IPS-18a (cell line): ENCODE results near the gene DAAM1.

Source experiments
- H3K27ac ChIP-seq: one replicate; pipeline ENCODE4 v1.5.1; 2013; ENCODE audit warnings: low read length
- H3K27me3 ChIP-seq: one replicate; pipeline ENCODE4 v1.6.1; 2013; ENCODE audit warnings: mild to moderate bottlenecking, low read length; ENCODE audit not compliant: control insufficient read depth, insufficient read depth
- H3K36me3 ChIP-seq: one replicate; pipeline ENCODE4 v1.6.1; 2013; ENCODE audit warnings: low read depth, low read length; ENCODE audit not compliant: control insufficient read depth
- H3K4me1 ChIP-seq: one replicate; pipeline ENCODE4 v1.6.1; 2013; ENCODE audit warnings: low read depth, low read length; ENCODE audit not compliant: control insufficient read depth
- H3K4me3 ChIP-seq: one replicate; pipeline ENCODE4 v1.5.1; 2013; ENCODE audit warnings: low read length
- H3K9ac ChIP-seq: one replicate; pipeline ENCODE4 v1.6.1; 2013; ENCODE audit warnings: mild to moderate bottlenecking, low read length, moderate library complexity
- H3K9me3 ChIP-seq: one replicate; pipeline ENCODE4 v1.6.1; 2013; ENCODE audit warnings: low read depth, low read length; ENCODE audit not compliant: control insufficient read depth

DAAM1 gene

DNA sequence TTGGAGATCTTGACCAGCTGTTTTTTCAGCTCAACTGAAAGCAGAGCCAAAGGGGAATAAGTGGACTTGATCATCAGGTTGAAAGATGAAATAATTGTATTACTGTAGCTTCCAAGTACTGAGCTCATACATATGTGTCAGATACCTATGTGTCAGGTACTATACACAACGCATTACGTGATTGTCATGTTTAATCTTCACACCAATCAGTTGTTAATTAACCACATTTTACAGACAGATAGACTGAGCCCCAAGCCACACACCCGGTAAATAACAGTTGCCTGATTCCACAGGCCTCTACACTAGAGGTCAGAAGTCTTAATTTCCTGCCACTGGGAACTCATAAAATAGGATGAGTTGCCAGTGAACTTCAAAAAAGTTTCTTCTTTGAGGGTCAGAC lies 148.2 kb downstream of the DAAM1 start:
- peaks cover 20% of the 10 kb centered on the region for H3K4me1 ChIP-seq
- H3K4me3 ChIP-seq: no peak overlapping the region
- H3K36me3 ChIP-seq: no peaks in the 10 kb centered on the region
- no peaks in the 10 kb centered on the region for H3K9me3 ChIP-seq
- no peaks in the 10 kb centered on the region for H3K27me3 ChIP-seq
- H3K9ac ChIP-seq: no peak overlapping the region
- H3K27ac ChIP-seq: no peak overlapping the region

DNA sequence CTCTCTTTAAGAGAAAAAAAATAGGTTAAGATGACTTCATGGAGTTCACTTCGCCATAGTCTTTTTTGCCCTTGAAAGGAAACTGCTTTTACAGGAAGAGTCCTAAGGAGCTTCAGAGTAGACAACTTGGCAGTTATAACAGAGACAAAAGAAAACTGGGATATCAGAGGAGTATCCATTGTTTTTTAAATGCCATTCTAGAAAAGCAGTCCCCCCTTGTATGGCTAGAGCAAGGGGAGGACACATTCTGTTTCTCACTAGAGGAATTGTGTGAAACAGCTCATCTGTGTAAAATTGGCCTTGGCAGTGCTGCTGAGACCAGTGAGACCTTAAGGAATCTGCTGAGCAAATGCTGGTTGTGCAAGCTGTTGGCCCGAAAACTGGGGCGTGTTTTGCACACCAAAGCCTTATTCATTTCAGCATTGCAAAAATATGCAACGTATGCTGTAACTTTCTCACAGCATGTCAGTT lies 148.7 kb downstream of the DAAM1 start:
- H3K4me3 ChIP-seq: no peak overlapping the region
- no peaks in the 10 kb centered on the region for H3K9me3 ChIP-seq
- H3K36me3 ChIP-seq: no peaks in the 10 kb centered on the region
- no peaks in the 10 kb centered on the region for H3K27me3 ChIP-seq
- no peak overlapping the region for H3K9ac ChIP-seq
- H3K4me1 ChIP-seq: peaks cover 20% of the 10 kb centered on the region
- no peak overlapping the region for H3K27ac ChIP-seq

DNA sequence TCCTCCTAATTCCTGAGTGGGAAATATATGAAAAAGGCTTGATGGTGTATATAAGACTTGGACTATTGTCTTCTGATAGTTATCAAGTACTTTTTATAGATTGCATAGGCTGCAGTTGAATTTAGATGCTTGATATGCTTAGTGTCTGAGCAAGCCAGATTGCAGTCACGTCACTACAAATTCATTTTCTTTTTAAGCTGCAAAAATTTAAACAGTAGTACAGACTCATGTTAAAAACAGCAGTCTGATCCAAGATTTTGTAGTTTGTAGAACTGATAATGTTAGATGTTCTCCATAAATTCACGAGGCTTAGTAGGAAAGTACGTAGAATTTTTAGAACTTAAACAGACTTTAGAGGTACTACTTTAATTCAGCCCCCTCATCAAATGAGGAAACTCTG lies 150.3 kb downstream of the DAAM1 start:
- H3K36me3 ChIP-seq: no peaks in the 10 kb centered on the region
- no peaks in the 10 kb centered on the region for H3K27me3 ChIP-seq
- H3K9ac ChIP-seq: no peak overlapping the region
- no peak overlapping the region for H3K27ac ChIP-seq
- H3K9me3 ChIP-seq: no peaks in the 10 kb centered on the region
- H3K4me1 ChIP-seq: peaks cover 27% of the 10 kb centered on the region
- H3K4me3 ChIP-seq: no peak overlapping the region

DNA sequence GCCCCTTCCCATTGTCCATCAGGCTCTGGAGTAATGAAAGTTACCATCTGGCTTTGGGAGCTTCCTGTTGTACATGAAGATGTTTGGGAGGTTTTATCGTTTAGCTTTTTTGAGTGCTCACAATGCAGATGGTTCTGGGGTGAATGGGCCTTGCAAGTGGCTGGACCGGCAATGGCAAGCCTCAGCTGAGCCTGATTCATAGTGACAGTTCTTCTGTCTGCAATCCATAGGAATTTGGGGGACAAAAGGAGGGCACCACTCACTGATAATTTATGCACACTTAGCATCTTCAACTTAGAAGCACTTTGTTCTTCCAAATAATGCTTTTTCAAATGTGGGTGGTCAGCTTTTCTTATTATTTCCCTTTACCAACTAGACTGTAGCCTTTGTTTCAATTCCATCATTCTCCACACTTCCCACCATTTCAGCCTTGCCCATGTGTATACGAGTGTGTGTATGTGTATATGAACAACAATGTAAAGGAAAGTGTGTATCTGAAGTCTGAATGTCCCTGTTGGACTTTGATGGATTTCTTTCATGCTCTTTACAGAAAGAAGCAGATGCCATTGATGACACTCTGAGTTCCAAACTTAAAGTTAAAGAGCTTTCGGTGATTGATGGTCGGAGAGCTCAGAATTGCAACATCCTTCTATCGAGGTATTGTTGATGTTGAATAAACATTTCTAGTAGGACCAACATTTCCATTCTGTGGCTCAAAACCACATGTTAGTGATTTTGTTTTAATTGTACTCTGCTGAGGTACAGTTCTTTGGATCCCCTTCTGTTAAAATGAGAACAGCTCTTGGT lies 151.3 kb downstream of the DAAM1 start:
- H3K9me3 ChIP-seq: no peaks in the 10 kb centered on the region
- H3K4me3 ChIP-seq: no peak overlapping the region
- H3K9ac ChIP-seq: no peak overlapping the region
- H3K27ac ChIP-seq: no peak overlapping the region
- peaks cover 36% of the 10 kb centered on the region for H3K4me1 ChIP-seq
- no peaks in the 10 kb centered on the region for H3K27me3 ChIP-seq
- H3K36me3 ChIP-seq: no peaks in the 10 kb centered on the region

DNA sequence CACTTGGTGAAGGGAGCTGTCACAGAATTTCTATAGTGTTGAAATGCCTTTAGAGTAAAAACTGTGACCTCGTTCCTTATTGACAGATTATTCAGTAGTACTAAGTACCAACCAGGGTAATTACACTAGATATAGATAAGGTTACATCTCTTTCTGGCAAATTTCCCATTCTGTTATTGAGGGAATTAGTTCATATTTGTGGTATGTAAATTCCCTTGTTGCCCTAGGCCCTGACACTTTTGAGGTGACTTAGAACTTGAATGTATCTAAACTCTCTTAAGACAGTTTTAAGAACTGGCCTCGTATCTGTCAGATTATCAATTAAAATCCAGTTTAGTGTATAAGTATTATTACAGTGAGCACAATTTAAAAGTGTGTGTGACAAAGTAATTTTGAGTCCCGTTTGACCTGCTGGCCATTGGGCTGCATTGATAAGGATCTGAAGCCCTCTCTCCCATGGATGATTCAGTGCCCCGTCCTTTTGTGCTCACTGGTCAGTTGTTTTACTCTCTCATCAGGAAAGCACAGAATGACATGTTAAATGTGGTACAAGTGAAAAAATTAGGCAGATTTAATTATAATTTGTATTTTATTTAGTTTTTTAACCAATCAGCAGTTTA lies 153.5 kb downstream of the DAAM1 start:
- Histone ChIP-seq H3K27ac (no peak overlapping the region), H3K4me1 (peaks cover 28% of the 10 kb centered on the region), H3K9ac (no peak overlapping the region), H3K27me3 (no peaks in the 10 kb centered on the region), H3K36me3 (no peaks in the 10 kb centered on the region), H3K4me3 (no peak overlapping the region), H3K9me3 (no peaks in the 10 kb centered on the region)

DNA sequence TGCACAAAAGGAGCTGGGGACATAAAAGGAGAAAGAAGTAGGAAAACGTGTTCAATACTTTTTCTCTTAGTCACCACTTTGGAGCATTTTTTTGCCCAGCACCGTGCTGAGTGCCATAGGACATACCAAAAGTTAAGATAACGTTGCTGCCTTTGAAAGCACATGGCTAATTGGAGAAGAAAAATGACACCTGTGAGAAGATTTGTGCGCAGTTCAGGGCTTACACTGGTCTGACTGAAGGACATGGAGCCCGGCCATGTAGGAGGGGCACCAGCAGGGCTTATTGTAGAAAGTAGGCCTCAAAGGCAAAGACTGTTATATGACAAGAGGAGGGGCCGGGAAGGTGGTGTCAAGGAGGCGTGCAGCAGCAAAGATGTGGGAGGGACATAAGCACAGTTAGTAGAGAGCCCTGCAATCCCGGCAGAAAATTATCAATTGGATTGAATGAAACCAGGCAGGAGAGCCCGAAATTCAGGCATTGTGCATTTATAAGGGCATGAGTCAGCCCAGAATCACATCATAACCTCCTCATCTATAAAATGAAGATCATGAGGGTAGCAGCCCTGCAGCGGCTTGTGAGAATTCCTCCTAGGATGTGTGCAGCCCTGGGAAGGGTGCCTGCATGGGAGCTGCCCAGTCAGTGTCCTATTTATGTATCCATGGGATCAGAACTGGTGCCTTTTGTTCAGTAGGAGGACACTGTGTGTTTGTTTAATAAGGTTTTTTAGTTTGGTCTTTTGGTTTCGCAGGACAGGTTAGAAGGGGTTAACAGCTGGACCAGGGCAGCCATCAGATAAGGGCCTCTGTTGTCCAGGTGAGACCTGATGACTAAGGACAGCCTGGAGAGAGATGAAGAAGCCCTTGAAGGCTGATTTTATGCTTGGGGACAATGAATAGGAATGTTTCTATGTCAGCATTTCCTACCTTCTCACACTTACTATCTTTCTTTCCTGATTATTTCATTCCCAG lies 154.3 kb downstream of the DAAM1 start:
- no peak overlapping the region for H3K9ac ChIP-seq
- H3K4me3 ChIP-seq: no peak overlapping the region
- peaks cover 3% of the 10 kb centered on the region for H3K36me3 ChIP-seq
- H3K27ac ChIP-seq: no peak overlapping the region
- H3K9me3 ChIP-seq: no peaks in the 10 kb centered on the region
- H3K4me1 ChIP-seq: peaks cover 21% of the 10 kb centered on the region
- H3K27me3 ChIP-seq: no peaks in the 10 kb centered on the region

DNA sequence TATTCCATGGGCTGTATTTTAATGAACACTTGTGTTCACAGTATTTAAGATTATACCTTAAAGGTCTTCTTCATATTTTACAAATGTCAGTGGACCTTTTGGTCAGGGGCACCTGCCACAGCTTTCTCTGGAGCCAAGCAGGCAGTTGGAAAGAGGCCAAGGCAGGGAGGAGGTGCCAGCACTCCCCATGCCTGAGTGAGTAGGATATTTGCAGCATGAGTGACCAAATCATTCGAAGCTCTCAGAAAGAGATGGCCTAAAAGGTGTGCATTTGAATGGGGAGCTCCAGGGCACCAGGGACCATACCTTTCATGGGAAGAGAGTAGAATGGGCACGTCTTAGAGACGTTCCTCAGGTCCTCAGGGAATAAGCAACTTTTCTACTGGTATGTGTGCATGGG lies 155.1 kb downstream of the DAAM1 start:
- Histone ChIP-seq H3K27ac (no peak overlapping the region), H3K9me3 (no peaks in the 10 kb centered on the region), H3K27me3 (no peaks in the 10 kb centered on the region), H3K9ac (no peak overlapping the region), H3K4me3 (no peak overlapping the region), H3K36me3 (peaks cover 3% of the 10 kb centered on the region), H3K4me1 (peaks cover 19% of the 10 kb centered on the region)

DNA sequence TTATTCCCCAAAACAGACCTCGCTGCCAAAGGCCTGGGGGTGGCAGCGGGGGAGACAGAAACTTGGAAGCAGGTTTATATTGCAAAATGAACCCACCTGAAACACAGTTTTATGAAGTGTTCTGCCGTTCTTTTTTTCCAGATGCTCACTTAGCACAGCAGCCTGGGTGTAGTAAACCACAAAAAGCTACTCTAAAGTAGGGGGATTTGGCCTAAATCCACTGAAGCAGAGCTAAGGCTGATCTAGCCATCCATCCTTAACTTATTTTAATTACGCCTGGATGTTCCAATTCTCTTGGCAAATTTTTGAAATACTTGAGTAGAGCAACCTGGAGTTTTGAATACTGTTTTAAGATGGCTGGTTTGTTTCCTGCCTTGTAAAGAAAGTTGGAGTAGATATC lies 155.5 kb downstream of the DAAM1 start:
- Histone ChIP-seq H3K36me3 (peaks cover 3% of the 10 kb centered on the region), H3K9me3 (no peaks in the 10 kb centered on the region), H3K27ac (no peak overlapping the region), H3K9ac (no peak overlapping the region), H3K27me3 (no peaks in the 10 kb centered on the region), H3K4me3 (no peak overlapping the region), H3K4me1 (peaks cover 19% of the 10 kb centered on the region)

DNA sequence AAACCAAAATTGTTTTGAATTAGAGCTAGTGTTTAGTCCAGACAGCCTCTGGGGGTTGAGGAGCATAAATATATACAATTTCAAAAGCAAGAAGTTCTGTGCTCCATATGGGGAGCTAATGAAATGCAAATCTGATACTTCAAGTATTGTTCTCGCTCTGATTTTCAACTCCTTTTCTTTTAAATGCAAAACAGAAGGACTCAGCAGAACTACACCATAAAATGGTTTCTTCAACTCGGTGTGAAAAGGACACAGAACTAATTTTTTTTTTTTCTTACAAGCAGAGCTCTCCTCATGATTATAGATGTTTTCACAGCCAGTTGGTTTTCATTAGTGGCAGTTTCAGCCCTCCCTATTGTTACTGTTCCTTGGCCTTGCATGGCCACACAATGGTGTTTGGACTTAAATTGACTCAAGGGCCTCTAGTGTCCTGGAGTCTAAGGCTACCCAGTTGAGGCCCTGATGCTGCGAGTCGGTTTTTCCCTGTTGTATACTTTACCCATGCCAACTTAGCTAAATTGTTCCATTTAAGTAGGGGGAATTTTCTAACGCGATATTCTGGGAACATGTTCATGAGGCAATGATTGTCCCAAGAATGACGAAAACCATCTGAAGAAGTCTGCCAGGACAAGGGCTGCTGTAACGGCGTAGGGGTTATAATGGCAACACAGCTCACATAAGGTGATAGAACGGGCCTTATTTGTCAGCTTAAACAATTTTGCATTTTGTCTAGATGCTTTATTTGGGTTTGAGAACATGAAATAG lies 156.4 kb downstream of the DAAM1 start:
- peaks cover 19% of the 10 kb centered on the region for H3K4me1 ChIP-seq
- H3K4me3 ChIP-seq: no peak overlapping the region
- H3K9me3 ChIP-seq: no peaks in the 10 kb centered on the region
- no peak overlapping the region for H3K9ac ChIP-seq
- no peak overlapping the region for H3K27ac ChIP-seq
- H3K27me3 ChIP-seq: no peaks in the 10 kb centered on the region
- peaks cover 3% of the 10 kb centered on the region for H3K36me3 ChIP-seq

DNA sequence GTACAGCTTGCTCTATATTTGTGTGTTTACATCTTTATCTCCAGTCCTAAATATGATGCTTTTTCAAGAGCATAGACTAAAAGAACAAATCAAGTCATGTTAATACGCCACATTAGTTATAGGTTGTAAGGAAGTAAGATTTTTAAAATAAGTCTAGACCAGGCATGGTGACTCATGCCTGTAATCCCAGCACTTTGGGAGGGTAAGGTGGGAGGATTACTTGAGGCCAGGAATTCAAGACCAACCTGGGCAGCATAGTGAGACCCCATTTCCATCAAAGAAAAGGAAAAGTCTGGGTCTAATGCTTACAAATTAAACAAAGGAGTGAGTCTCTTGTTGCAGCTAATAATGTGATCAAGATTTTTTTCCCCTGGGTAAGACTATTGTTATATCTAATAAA lies 157.9 kb downstream of the DAAM1 start:
- Histone ChIP-seq H3K4me3 (no peak overlapping the region), H3K4me1 (peaks cover 19% of the 10 kb centered on the region), H3K27me3 (no peaks in the 10 kb centered on the region), H3K27ac (no peak overlapping the region), H3K36me3 (peaks cover 3% of the 10 kb centered on the region), H3K9me3 (no peaks in the 10 kb centered on the region), H3K9ac (no peak overlapping the region)
